Hindlimb muscle (tissue), 1 donor: ENCODE data around the gene HNRNPUL2. TPM values are rescaled to one million over a fixed set of nuclear protein-coding genes. Genes with fewer than 3 reads are reported as not detected.
"Not testable (repeated sequence)": the region's sequence is repeated elsewhere in the genome, so short reads cannot be mapped to it uniquely, and the experiment has no call there.

ENCODE experiments used
- DNase-seq: peaks from one replicate; pipeline ENCODE4 v3.0.0-alpha.2; 2013
- polyA plus RNA-seq: library from polyadenylated mRNA; unstranded; fragments of 120-200 nt; gene quantifications from one replicate; pipeline ENCODE4 v1.2.1, GENCODE V29; 2013; ENCODE audit not compliant: insufficient read length

HNRNPUL2 gene
- polyA plus RNA-seq, 1 donor, result 43.6 TPM

GRCh38 chr11:62702246-62702645 is 25.0 kb downstream of the HNRNPUL2 start:
- DNase-seq, result no peak

DNA sequence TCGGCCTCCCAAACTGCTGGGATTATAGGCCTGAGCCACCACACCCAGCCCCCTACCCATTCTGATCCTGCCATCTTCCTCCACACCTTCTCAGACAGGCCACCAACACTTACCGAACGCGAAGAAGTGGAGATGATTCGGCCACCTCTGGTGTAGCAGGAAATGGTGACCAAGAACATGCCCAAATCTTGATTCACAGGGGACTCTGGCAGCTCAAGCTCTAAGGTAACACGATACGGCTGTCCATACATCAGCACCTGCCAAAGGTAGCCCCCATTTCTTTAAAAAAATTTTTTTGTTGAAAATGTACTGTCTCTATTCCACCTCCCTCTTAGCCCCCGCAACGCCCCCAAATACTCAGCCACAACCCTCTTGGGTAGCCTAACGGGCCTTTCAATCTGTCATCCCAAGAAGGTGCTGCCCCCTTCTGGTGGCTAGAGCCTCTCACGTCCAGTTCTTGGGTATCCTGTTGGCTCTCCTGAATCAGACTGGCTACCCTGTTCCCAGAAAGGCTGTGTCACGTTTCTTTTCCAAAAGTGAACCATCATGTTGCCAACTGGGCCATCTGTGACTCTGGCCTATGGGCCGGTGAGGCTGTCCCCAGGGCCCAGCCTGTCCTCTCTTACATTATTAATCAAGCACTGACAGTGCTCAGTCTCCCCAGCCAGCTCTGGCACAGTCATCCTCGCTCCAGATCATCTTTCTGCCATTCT is 32.6 kb downstream of the HNRNPUL2 start:
- DNase-seq, result peak; percentile 80

GRCh38 chr11:62693624-62694023 is 33.6 kb downstream of the HNRNPUL2 start:
- DNase-seq, result not testable (repeated sequence)

- peak; percentile 89 for DNase-seq
These were observed 37.7 kb downstream of the HNRNPUL2 start, which contains the start of gene LRRN4CL for GRCh38 chr11:62689421-62690183. Gene LRRN4CL (minus strand): TSS chr11:62689530. CDS start chr11:62688508, 1,022 bp downstream.

DNA sequence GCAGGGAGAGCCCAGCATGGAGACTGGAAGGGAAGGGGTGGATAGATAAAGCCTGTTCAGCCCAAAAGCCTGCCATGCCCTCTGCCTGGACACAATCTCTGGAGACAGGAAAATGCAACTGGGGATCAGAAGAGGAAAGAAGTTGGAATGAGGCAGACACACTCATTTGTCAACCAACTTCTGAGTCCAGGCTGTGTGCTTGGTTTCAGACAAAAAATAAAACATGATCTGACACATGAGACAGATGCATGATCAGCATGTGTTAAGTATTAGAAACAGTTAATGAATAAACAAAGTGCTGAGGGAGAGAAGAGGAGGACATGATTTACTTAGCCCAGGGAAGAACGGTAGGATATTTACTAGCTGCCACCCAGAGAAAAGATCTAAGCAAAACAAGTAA is 38.8 kb downstream of the HNRNPUL2 start:
- no peak for DNase-seq

DNA sequence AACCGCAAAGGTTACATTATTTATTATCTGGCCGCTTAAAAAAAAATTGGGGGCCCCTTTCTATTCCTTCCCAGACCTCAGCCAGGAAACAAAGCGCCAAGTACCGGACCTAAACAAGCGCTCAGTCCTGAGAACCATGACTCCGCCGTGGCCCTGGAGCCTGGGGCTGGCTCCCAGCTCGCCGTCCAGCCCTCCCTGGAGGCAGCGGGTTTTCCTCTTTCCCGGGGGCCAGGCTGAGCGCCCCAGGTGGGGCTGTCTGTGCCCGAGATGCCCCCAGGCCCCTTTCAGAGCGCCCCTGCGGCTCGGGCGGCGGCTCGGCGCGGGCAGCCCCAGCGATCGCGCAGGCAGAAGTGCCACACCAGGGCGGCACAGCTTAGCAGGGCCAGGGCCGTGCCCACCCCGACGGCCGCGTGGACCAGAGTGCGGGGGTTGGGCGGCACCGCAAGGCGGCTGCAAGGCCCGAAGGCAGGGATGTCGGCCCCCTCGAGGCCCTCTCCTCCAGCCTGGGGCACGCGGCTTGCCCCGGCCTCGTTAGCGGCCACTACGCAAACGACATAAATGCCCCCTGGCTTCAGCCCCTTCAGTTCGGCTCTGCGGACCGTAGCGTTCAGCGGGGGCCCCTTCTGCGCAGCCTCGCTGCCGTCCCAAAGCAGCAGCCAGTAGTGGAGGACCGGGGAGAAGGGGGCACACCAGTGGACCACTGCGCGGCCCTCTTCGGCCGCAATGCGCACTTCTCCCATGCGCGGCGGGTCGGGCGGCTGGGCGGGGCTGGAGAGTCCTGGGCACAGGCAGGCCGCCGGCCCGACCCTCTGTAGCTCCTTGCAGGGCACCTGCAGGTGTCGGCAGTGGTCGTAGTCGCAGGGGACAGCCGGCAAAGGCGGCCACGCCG is 39.5 kb downstream of the HNRNPUL2 start:
- no peak for DNase-seq

- DNase-seq, result no peak
These were observed 44.7 kb downstream of the HNRNPUL2 start for GRCh38 chr11:62682518-62682917.

GRCh38 chr11:62680825-62681240 is 46.4 kb downstream of the HNRNPUL2 start:
- DNase-seq, result no peak

GRCh38 chr11:62678770-62679696 is 48.2 kb downstream of the HNRNPUL2 start, which contains the start of gene UBXN1:
Gene UBXN1 (minus strand): TSS chr11:62679073. CDS start chr11:62678923, 150 bp downstream.
- DNase-seq, result peak; percentile 93

DNA sequence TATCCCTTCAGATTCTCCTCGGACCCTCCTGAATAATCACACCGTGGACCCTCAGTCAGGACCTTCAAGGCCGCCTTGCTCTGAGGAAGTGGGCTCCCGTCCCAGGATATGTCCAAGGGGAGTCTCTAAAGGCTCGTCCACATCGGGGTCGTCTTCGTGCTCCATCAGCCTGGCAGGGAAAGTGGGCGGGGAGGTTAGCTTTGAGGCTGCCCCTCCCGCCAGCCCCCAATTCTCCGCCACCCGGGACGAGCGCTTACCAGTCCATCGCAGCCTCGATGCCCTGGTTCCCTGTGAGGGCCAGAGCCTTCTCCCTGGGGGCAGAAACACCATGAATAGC is 48.9 kb downstream of the HNRNPUL2 start:
- DNase-seq, result no peak

DNA sequence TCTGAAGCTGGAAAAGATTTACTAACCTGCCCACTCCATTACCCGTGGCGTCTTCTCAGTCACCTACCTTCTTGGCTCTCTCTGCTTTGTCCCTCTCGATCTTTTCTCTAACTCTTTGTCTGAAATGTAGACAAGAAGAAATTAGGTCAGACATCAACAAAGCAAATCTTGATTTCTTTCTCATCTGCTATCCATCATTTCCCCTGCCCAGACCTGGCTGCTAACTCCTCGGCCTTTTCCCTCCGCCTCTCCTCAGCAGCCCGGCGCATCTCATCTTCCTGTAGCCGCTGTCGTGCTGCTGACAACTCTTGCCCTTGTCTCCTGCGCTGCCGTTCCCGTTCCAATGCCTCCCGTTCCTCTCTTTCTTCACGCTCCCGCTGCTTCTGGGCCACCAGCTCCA is 49.5 kb downstream of the HNRNPUL2 start:
- DNase-seq, result no peak

GRCh38 chr11:62677156-62677555 is 50.1 kb downstream of the HNRNPUL2 start:
- DNase-seq, result no peak

- no peak for DNase-seq
These were observed 50.6 kb downstream of the HNRNPUL2 start for GRCh38 chr11:62676698-62677097.

DNA sequence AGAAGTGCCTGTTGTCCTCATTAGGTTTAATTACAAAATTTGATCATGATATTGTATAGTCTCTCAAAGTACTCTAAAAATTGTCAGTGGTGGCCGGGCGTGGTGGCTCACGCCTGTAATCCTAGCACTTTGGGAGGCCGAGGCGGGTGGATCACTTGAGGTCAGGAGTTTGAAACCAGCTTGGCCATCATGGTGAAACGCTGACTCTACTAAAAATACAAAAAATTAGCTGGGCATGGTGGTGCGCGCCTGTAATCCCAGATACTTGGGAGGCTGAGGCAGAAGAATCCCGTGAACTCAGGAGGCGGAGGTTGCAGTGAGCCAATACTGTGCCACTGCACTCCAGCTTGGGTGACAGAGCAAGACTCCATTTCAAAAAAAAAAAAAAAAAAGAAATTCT is 51.8 kb downstream of the HNRNPUL2 start:
- not testable (repeated sequence) for DNase-seq

- no peak for DNase-seq
These were observed 54.1 kb downstream of the HNRNPUL2 start for GRCh38 chr11:62673196-62673525.

DNA sequence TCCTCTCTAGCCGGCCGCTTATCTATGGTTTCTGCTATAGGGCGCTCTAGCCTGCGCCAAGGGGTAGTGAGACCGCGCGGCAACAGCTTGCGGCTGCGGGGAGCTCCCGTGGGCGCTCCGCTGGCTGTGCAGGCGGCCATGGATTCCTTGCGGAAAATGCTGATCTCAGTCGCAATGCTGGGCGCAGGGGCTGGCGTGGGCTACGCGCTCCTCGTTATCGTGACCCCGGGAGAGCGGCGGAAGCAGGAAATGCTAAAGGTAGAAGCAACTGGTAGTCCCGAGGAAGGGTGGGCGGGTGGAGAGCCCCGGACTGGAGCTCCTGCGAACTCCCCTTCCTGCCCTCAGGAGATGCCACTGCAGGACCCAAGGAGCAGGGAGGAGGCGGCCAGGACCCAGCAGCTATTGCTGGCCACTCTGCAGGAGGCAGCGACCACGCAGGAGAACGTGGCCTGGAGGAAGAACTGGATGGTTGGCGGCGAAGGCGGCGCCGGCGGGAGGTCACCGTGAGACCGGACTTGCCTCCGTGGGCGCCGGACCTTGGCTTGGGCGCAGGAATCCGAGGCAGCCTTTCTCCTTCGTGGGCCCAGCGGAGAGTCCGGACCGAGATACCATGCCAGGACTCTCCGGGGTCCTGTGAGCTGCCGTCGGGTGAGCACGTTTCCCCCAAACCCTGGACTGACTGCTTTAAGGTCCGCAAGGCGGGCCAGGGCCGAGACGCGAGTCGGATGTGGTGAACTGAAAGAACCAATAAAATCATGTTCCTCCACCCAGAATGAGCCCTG is 55.5 kb downstream of the HNRNPUL2 start, which contains the start of the genes LBHD1 and UQCC3:
Gene LBHD1, minus strand, starts transcription at position 660 of the 782 bp plus-strand sequence. CDS start 2,236 bp downstream, outside the sequence.
Gene UQCC3, plus strand, starts transcription at position 66 of the 782 bp plus-strand sequence. Its CDS starts 73 bp downstream, at position 139.
- DNase-seq, result peak; percentile 85

DNA sequence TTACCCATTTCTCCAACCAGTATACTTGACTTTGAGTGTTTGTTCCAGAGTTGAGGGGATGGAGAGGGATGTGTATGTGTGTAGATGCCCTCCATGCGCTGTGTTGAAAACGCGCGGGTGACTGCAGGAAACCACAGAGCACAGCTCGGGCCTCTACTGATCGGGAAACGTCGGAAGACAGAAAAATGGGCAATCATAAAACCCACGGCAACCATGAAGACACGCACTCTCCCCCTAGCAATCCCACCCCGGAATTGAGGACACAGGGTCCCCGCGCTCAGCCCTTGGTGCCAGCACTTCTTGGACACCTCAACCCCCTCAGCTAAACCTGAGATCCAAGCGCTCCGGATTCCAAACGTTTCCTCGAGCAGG is 56.0 kb downstream of the HNRNPUL2 start:
- no peak for DNase-seq

DNA sequence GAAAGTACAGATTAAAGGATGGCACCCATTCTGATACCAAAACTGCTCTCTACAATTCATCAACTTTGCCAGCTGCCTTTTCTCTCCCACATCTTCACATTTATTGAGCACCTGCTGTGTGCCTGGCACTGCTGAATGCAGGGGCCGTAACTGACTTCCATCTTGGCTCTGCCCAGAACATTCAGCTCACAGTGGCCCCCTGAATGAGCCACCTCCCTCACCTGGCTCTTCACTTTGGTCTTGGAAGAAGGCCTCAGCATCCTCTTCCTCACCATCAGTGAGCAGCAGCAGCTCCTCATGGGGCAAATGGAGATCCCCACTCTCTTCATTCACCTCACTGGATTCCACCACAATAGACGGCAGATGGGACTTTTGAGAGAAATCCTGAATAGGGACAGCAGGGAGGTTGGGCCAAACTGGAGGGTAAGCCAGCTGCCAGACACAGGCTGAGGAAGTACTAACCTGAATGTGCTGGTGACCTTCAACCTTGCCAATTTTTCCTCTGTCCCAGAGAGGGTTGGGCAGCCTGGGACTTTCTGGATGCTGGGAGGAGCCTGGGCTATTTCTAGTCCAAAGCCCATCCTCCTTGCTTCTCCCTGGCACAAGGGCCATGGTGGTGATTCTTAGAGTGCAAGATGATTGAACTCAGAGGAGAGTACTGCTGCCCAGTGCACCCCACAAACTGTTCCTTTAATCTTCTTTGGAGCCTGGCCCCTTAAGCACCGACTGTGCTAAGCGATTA is 57.7 kb downstream of the HNRNPUL2 start:
- no peak for DNase-seq

- DNase-seq, result no peak
These were observed 59.8 kb downstream of the HNRNPUL2 start for GRCh38 chr11:62667460-62667859.
